GM12878 (cell line): Measurements from ENCODE around the gene LYSMD2. TPM values are rescaled to one million over a fixed set of nuclear protein-coding genes. Genes with fewer than 3 reads are reported as not detected.

ENCODE experiments used
- ATAC-seq: fragments of 200-7000 bp; cut with Tn5 transposase; 3 replicates; pipeline ENCODE4 v1.9.1; 2020; ENCODE audit warnings: mild to moderate bottlenecking, moderate library complexity
- BruUV-seq: library from RNA; stranded (reverse); fragments of 400-500 nt; replicated peaks from 2 replicates; lab custom pipeline; 2021; lab: Mats Ljungman, UMichigan
- CTCF ChIA-PET: fragments of 300-600 bp; sonication (Branson Sonifier 250); formaldehyde crosslinking; extraction: SDS; loops from one replicate; lab custom pipeline; 2021; ENCODE audit warnings: inconsistent platforms; lab: Yijun Ruan, JAX
- POLR2A ChIA-PET: fragments of 350-600 bp; formaldehyde crosslinking; extraction: SDS; loops from one replicate; lab custom pipeline; 2021; ENCODE audit warnings: inconsistent platforms; lab: Charles Lee
- RAD21 ChIA-PET: fragments of 300-600 bp; sonication (Branson Sonifier 250); formaldehyde crosslinking; loops from one replicate; lab custom pipeline; 2023; ENCODE audit warnings: antibody characterized with exemption; ENCODE audit not compliant: unreplicated experiment; lab: Charles Lee
- SMC1A ChIA-PET: fragments of 300-600 bp; sonication (Branson Sonifier 250); formaldehyde crosslinking; loops from one replicate; lab custom pipeline; 2023; ENCODE audit not compliant: unreplicated experiment, uncharacterized antibody; lab: Charles Lee
- DNase-seq: peaks from one replicate; pipeline ENCODE4 v3.0.0-alpha.2; 2011; ENCODE audit warnings: low read depth, low spot score
- FAIRE-seq: peaks from 3 replicates; lab custom pipeline; 2011; peaks lifted over from hg19 to GRCh38; lab: Jason Lieb, UNC
- H2AFZ ChIP-seq: 2 replicates; pipeline ENCODE4 v1.6.0; 2011; ENCODE audit warnings: low read depth, low read length, control low read depth; ENCODE audit not compliant: control insufficient read depth
- H3K27ac ChIP-seq: 2 replicates; pipeline ENCODE4 v1.5.1; 2011; ENCODE audit warnings: control low read depth; ENCODE audit not compliant: control insufficient read depth, insufficient read depth
- H3K27me3 ChIP-seq, 2 experiments: replicated peaks in 1 of 2; 2 replicates each; pipeline versions ENCODE4 v1.6.0 to v1.6.1; 2011; ENCODE audit warnings: low read length in 1 of 2; ENCODE audit not compliant: control insufficient read depth in 2 of 2, insufficient read depth in 2 of 2
- H3K36me3 ChIP-seq, 2 experiments: 2 replicates each; pipeline ENCODE4 v1.5.1; 2011; ENCODE audit warnings: low read length in 1 of 2; ENCODE audit not compliant: control insufficient read depth in 2 of 2, insufficient read depth in 2 of 2
- H3K4me1 ChIP-seq: 2 replicates; pipeline ENCODE4 v1.6.1; 2011; ENCODE audit warnings: mild to moderate bottlenecking, low read length, moderate library complexity, mixed read lengths; ENCODE audit not compliant: control insufficient read depth, insufficient read depth
- H3K4me2 ChIP-seq: 2 replicates; pipeline ENCODE4 v1.6.0; 2011; ENCODE audit warnings: control low read depth; ENCODE audit not compliant: control insufficient read depth, insufficient read depth
- H3K4me3 ChIP-seq: fragments of 200-600 bp; sonication (generic); 2 replicates; pipeline ENCODE4 v1.5.1; 2016
- H3K79me2 ChIP-seq: 2 replicates; pipeline ENCODE4 v1.6.0; 2011; ENCODE audit warnings: low read length; ENCODE audit not compliant: control insufficient read depth, insufficient read depth
- H3K9ac ChIP-seq: 2 replicates; pipeline ENCODE4 v1.8.0; 2011; ENCODE audit warnings: low read length, control low read depth, mixed read lengths; ENCODE audit not compliant: control insufficient read depth, insufficient read depth
- H3K9me3 ChIP-seq: replicated peaks from 3 replicates; pipeline ENCODE4 v1.5.1; 2011; ENCODE audit warnings: mild to moderate bottlenecking, low read length; ENCODE audit not compliant: control insufficient read depth, insufficient read depth
- H4K20me1 ChIP-seq: 2 replicates; pipeline ENCODE4 v1.6.0; 2011; ENCODE audit not compliant: control insufficient read depth, insufficient read depth
- BACH1 ChIP-seq: fragments of 450-650 bp; IDR thresholded peaks from 2 replicates; pipeline ENCODE4 v1.6.1; 2017; ENCODE audit warnings: mild to moderate bottlenecking, borderline replicate concordance
- BCLAF1 ChIP-seq: fragments of 450-650 bp; IDR thresholded peaks from 2 replicates; pipeline ENCODE4 v1.6.1; 2017; ENCODE audit warnings: antibody characterized with exemption, mild to moderate bottlenecking, moderate library complexity
- CBX3 ChIP-seq: fragments of 200-600 bp; sonication (generic); IDR thresholded peaks from 2 replicates; pipeline ENCODE4 v1.6.1; 2016; ENCODE audit warnings: low read depth, borderline replicate concordance
- GABPA ChIP-seq: IDR thresholded peaks from 2 replicates; pipeline ENCODE4 v1.6.1; 2014; ENCODE audit warnings: antibody characterized with exemption, low read depth, mild to moderate bottlenecking, inconsistent platforms
- HDAC2 ChIP-seq: fragments of 200-600 bp; sonication (generic); IDR thresholded peaks from 2 replicates; pipeline ENCODE4 v1.6.1; 2017
- HDGF ChIP-seq: fragments of 450-650 bp; IDR thresholded peaks from 2 replicates; pipeline ENCODE4 v1.6.1; 2016; ENCODE audit warnings: antibody characterized with exemption
- IKZF1 ChIP-seq: fragments of 450-650 bp; conservative IDR thresholded peaks from 2 replicates; pipeline ENCODE4 v1.6.1; 2017; ENCODE audit warnings: antibody characterized with exemption, mild to moderate bottlenecking
- MTA3 ChIP-seq: IDR thresholded peaks from 2 replicates; pipeline ENCODE4 v1.6.1; 2012; ENCODE audit warnings: low read length, inconsistent platforms, borderline replicate concordance
- RB1 ChIP-seq: fragments of 450-650 bp; formaldehyde crosslinking; IDR thresholded peaks from 2 replicates; pipeline ENCODE4 v1.6.1; 2017; ENCODE audit warnings: mild to moderate bottlenecking, borderline replicate concordance
- RUNX3 ChIP-seq: IDR thresholded peaks from 2 replicates; pipeline ENCODE4 v1.6.1; 2012; ENCODE audit warnings: low read length, inconsistent platforms
- STAT1 ChIP-seq: fragments of 450-650 bp; conservative IDR thresholded peaks from 2 replicates; pipeline ENCODE4 v1.6.1; 2014; ENCODE audit warnings: antibody characterized with exemption, mild to moderate bottlenecking
- TCF12 ChIP-seq: IDR thresholded peaks from 2 replicates; pipeline ENCODE4 v1.6.1; 2011; ENCODE audit warnings: low read depth, mild to moderate bottlenecking, low read length
- USF2 ChIP-seq: IDR thresholded peaks from 2 replicates; pipeline ENCODE4 v1.6.1; 2011; ENCODE audit warnings: low read depth, low read length, improper control_type of control experiment, borderline replicate concordance
- WGBS: methylation state at CpG from one replicate; pipeline ENCODE4 v1.1.6; 2016; ENCODE audit warnings: low lambda C conversion rate; ENCODE audit not compliant: insufficient replicate concordance, insufficient coverage; ENCODE audit errors: missing lambda C conversion rate; 5-methylcytosine and 5-hydroxymethylcytosine counted together
- in situ Hi-C: fragments of 300-500 bp; cut with MboI; formaldehyde crosslinking; loops from 9 replicates; pipeline ENCODE4 v1.14.3; 2018; ENCODE audit warnings: mixed read lengths
- intact Hi-C: fragments of 100-400 bp; cut with micrococcal nuclease; formaldehyde crosslinking; loops from one replicate; pipeline ENCODE4 v1.14.2; 2022; ENCODE audit not compliant: unreplicated experiment
- polyA plus RNA-seq, 11 experiments: library from polyadenylated mRNA; depleted of rRNA in 4 of 11; unstranded in 6 of 11; stranded (reverse) in 5 of 11; fragments of >200 nt; fragmentation: Nextera tagmentation in 4 of 11; fragmentation: Illumina TruSeq in 1 of 11; extraction: Ambion mirVana in 4 of 11; extraction: Trizol in 1 of 11; gene quantifications; 1 replicate in 1 of 11; 2 replicates in 10 of 11; pipeline versions ENCODE4 v1.2.1 to v1.2.3, GENCODE V29; 2011 to 2016; ENCODE audit warnings: inconsistent platforms in 2 of 11, missing spikeins in 2 of 11, low read depth in 1 of 11
- total RNA-seq, 4 experiments: library from RNA; depleted of rRNA in 3 of 4; stranded (reverse); fragments of >200 nt in 3 of 4; fragmentation: Illumina TruSeq in 1 of 4; extraction: Trizol in 1 of 4; gene quantifications; 2 replicates each; pipeline versions ENCODE4 v1.2.1 to v1.2.3, GENCODE V29; 2013 to 2021
- TF ChIP-seq, protein P1 (sequence below): fragments of 450-650 bp; IDR thresholded peaks from 2 replicates; pipeline ENCODE4 v1.6.1; 2018; ENCODE audit warnings: mild to moderate bottlenecking, low read depth, moderate library complexity; ENCODE audit not compliant: partially characterized antibody
- TF ChIP-seq, protein P2 (sequence below): fragments of 450-650 bp; formaldehyde crosslinking; IDR thresholded peaks from 2 replicates; pipeline ENCODE4 v1.4.0; 2020; ENCODE audit warnings: mild to moderate bottlenecking, moderate library complexity

The LYSMD2 gene
- total and polyA plus RNA-seq, 10 of the 15 experiments (the other 5 are each of a cell fraction or from before 2014, with no cell fraction given): 30.5 to 61.3 (median 45.4) TPM

DNA sequence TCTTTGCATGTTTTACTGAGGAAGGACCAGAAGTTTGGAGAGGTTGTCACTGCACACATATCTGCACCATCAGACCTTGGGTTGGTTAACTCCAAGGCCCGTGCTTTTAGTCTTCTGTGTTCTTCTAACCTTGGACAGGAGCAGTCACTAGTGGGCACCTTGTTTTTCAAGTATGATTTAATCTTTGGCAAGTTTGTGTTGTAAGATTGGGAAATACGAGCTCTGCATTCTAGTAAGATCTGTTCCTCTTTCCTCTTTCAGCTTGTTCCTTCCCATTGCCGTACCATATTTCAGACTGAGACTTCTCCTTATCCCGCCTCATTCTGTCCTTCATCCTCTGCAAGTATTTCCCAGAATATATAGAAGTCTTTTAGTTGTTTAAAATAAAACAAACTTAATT, 19.0 kb upstream of the LYSMD2 start:
- no peaks in the 10 kb centered on the region for H3K79me2 ChIP-seq
- ChIA-PET RAD21 (interaction anchor here (1.7 to 2.4 kb wide), 2 partner anchors 20 kb away, joined by 6 read pairs; no protein-coding TSS in a partner anchor), POLR2A (no interaction called here), CTCF (interaction anchor here (0.6 to 4.2 kb wide), 6 partner anchors 9 to 360 kb away, joined by 3 to 31 read pairs (median 6); no protein-coding TSS in a partner anchor), SMC1A (interaction anchor here (2.8 kb wide), 1 partner anchor 20 kb away, joined by 12 read pairs; no protein-coding TSS in a partner anchor)
- no peak overlapping the region for H3K4me3 ChIP-seq
- H3K27me3 ChIP-seq: no peaks in the 10 kb centered on the region; a peak in 1 of 4 replicates
- no peaks in the 10 kb centered on the region for H3K4me1 ChIP-seq
- no TSS peak for BruUV-seq
- DNase-seq (no peak), ATAC-seq (no peak), FAIRE-seq (no peak)
- 62% methylated on average over 4 of the region's 4 CpGs for WGBS
- no peak overlapping the region for H3K27ac ChIP-seq
- no peak overlapping the region for H3K4me2 ChIP-seq
- in situ Hi-C loops (no loop called here), intact Hi-C loops (no loop called here)
- no peaks in the 10 kb centered on the region for H4K20me1 ChIP-seq
- H3K9ac ChIP-seq: no peak overlapping the region
- H2AFZ ChIP-seq: no peak overlapping the region
- H3K36me3 ChIP-seq: no peaks in the 10 kb centered on the region
- H3K9me3 ChIP-seq: no peaks in the 10 kb centered on the region
- TF ChIP-seq, protein P1, sequence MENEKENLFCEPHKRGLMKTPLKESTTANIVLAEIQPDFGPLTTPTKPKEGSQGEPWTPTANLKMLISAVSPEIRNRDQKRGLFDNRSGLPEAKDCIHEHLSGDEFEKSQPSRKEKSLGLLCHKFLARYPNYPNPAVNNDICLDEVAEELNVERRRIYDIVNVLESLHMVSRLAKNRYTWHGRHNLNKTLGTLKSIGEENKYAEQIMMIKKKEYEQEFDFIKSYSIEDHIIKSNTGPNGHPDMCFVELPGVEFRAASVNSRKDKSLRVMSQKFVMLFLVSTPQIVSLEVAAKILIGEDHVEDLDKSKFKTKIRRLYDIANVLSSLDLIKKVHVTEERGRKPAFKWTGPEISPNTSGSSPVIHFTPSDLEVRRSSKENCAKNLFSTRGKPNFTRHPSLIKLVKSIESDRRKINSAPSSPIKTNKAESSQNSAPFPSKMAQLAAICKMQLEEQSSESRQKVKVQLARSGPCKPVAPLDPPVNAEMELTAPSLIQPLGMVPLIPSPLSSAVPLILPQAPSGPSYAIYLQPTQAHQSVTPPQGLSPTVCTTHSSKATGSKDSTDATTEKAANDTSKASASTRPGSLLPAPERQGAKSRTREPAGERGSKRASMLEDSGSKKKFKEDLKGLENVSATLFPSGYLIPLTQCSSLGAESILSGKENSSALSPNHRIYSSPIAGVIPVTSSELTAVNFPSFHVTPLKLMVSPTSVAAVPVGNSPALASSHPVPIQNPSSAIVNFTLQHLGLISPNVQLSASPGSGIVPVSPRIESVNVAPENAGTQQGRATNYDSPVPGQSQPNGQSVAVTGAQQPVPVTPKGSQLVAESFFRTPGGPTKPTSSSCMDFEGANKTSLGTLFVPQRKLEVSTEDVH: no peak
- TF ChIP-seq HDGF (no peak), MTA3 (no peak), TCF12 (no peak), HDAC2 (no peak), STAT1 (no peak), IKZF1 (no peak), RUNX3 (no peak), BCLAF1 (no peak), BACH1 (no peak), GABPA (no peak), RB1 (no peak), USF2 (no peak), CBX3 (no peak)
- TF ChIP-seq, protein P2, sequence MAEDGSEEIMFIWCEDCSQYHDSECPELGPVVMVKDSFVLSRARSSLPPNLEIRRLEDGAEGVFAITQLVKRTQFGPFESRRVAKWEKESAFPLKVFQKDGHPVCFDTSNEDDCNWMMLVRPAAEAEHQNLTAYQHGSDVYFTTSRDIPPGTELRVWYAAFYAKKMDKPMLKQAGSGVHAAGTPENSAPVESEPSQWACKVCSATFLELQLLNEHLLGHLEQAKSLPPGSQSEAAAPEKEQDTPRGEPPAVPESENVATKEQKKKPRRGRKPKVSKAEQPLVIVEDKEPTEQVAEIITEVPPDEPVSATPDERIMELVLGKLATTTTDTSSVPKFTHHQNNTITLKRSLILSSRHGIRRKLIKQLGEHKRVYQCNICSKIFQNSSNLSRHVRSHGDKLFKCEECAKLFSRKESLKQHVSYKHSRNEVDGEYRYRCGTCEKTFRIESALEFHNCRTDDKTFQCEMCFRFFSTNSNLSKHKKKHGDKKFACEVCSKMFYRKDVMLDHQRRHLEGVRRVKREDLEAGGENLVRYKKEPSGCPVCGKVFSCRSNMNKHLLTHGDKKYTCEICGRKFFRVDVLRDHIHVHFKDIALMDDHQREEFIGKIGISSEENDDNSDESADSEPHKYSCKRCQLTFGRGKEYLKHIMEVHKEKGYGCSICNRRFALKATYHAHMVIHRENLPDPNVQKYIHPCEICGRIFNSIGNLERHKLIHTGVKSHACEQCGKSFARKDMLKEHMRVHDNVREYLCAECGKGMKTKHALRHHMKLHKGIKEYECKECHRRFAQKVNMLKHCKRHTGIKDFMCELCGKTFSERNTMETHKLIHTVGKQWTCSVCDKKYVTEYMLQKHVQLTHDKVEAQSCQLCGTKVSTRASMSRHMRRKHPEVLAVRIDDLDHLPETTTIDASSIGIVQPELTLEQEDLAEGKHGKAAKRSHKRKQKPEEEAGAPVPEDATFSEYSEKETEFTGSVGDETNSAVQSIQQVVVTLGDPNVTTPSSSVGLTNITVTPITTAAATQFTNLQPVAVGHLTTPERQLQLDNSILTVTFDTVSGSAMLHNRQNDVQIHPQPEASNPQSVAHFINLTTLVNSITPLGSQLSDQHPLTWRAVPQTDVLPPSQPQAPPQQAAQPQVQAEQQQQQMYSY (CRISPR knock-in tag): no peak
